H1 (cell line): ENCODE measurements around the gene PNCK. TPM values are rescaled to one million over a fixed set of nuclear protein-coding genes. Genes with fewer than 3 reads are reported as not detected.

Experiments used
- CTCF ChIA-PET: fragments of 300-600 bp; sonication (Branson Sonifier 250); formaldehyde crosslinking; loops from one replicate; lab custom pipeline; 2021; ENCODE audit not compliant: partially characterized antibody; lab: Charles Lee
- POLR2A ChIA-PET: fragments of 300-600 bp; sonication (Branson Sonifier 250); formaldehyde crosslinking; loops from one replicate; lab custom pipeline; 2021; ENCODE audit warnings: inconsistent platforms; ENCODE audit not compliant: partially characterized antibody; lab: Charles Lee
- DNase-seq, 2 experiments: peaks; one replicate each; pipeline versions ENCODE4 v3.0.0 to v3.0.0-alpha.2; 2010 to 2022; ENCODE audit warnings: low spot score in 2 of 2, low read depth in 1 of 2, mixed read lengths in 1 of 2
- FAIRE-seq: peaks from 2 replicates; lab custom pipeline; 2011; peaks lifted over from hg19 to GRCh38; lab: Jason Lieb, UNC
- H2AFZ ChIP-seq: 2 replicates; pipeline ENCODE4 v1.8.1; 2012; ENCODE audit warnings: low read length, inconsistent platforms
- H2AK5ac ChIP-seq: 2 replicates; pipeline ENCODE4 v1.6.1; 2013; ENCODE audit warnings: low read depth, low read length
- H2BK120ac ChIP-seq: replicated peaks from 2 replicates; pipeline ENCODE3; 2013; ENCODE audit warnings: low read depth, low read length, inconsistent platforms
- H2BK12ac ChIP-seq: 2 replicates; pipeline ENCODE4 v1.6.1; 2013; ENCODE audit warnings: low read depth, low read length
- H2BK15ac ChIP-seq: 2 replicates; pipeline ENCODE4 v1.6.1; 2013; ENCODE audit warnings: low read length
- H2BK20ac ChIP-seq: 2 replicates; pipeline ENCODE4 v1.6.1; 2013; ENCODE audit warnings: low read length
- H2BK5ac ChIP-seq: 2 replicates; pipeline ENCODE4 v1.6.1; 2013; ENCODE audit warnings: low read depth, low read length
- H3K14ac ChIP-seq: 2 replicates; pipeline ENCODE4 v1.6.1; 2013; ENCODE audit warnings: inconsistent platforms; ENCODE audit not compliant: insufficient read length
- H3K18ac ChIP-seq: 2 replicates; pipeline ENCODE4 v1.6.1; 2013; ENCODE audit warnings: low read length; ENCODE audit errors: extremely low read depth
- H3K23ac ChIP-seq: 2 replicates; pipeline ENCODE4 v1.6.1; 2013; ENCODE audit warnings: inconsistent platforms; ENCODE audit not compliant: insufficient read length
- H3K23me2 ChIP-seq: 2 replicates; pipeline ENCODE4 v1.6.1; 2013; ENCODE audit warnings: low read depth, low read length
- H3K27ac ChIP-seq: 2 replicates; pipeline ENCODE4 v1.6.1; 2011; ENCODE audit warnings: low read depth, low read length, inconsistent platforms
- H3K27me3 ChIP-seq, 4 experiments: replicated peaks in 1 of 4; 1 replicate in 1 of 4; 2 replicates in 3 of 4; pipeline versions ENCODE4 v1.6.1 to v1.8.1; 2011 to 2013; ENCODE audit warnings: low read length in 3 of 4, mild to moderate bottlenecking in 3 of 4, inconsistent platforms in 2 of 4, mixed read lengths in 2 of 4, moderate library complexity in 1 of 4; ENCODE audit not compliant: control insufficient read depth in 3 of 4, insufficient read depth in 3 of 4; ENCODE audit errors: extremely low read depth in 1 of 4
- H3K36me3 ChIP-seq, 4 experiments: 2 replicates each; pipeline versions ENCODE4 v1.6.1 to v1.8.1; 2011 to 2013; ENCODE audit warnings: mild to moderate bottlenecking in 4 of 4, low read length in 3 of 4, moderate library complexity in 2 of 4, control low read depth in 1 of 4, inconsistent platforms in 1 of 4; ENCODE audit not compliant: insufficient read depth in 4 of 4, control insufficient read depth in 2 of 4
- H3K4ac ChIP-seq: replicated peaks from 2 replicates; pipeline ENCODE3; 2013; ENCODE audit warnings: low read length, low read depth, mixed read lengths, inconsistent platforms; ENCODE audit not compliant: insufficient read length
- H3K4me1 ChIP-seq, 4 experiments: replicated peaks in 1 of 4; 1 replicate in 1 of 4; 2 replicates in 3 of 4; pipeline versions ENCODE4 v1.6.1 to v1.8.1; 2011 to 2013; ENCODE audit warnings: low read length in 3 of 4, inconsistent platforms in 2 of 4, mixed read lengths in 1 of 4; ENCODE audit not compliant: insufficient read depth in 4 of 4, control insufficient read depth in 3 of 4
- H3K4me2 ChIP-seq, 2 experiments: 2 replicates each; pipeline versions ENCODE4 v1.6.1 to v1.8.1; 2011 to 2013; ENCODE audit warnings: low read depth in 2 of 2, low read length in 2 of 2, control low read depth in 1 of 2, inconsistent platforms in 1 of 2, mild to moderate bottlenecking in 1 of 2; ENCODE audit not compliant: insufficient read depth in 1 of 2
- H3K4me3 ChIP-seq, 4 experiments: fragments of 200-600, 300-600 bp in 1 of 4; sonication (generic), shearing (Covaris generic), sonication (Bioruptor Twin) in 1 of 4; 2 replicates each; pipeline versions ENCODE4 v1.5.1 to v1.8.1; 2011 to 2016; ENCODE audit warnings: low read length in 4 of 4, low read depth in 3 of 4, control low read depth in 2 of 4, inconsistent platforms in 2 of 4, mild to moderate bottlenecking in 2 of 4, mixed read lengths in 1 of 4, moderate library complexity in 1 of 4; ENCODE audit not compliant: insufficient read depth in 2 of 4; ENCODE audit errors: extremely low read depth in 1 of 4
- H3K56ac ChIP-seq: replicated peaks from 2 replicates; pipeline ENCODE3; 2013; ENCODE audit warnings: low read depth, mild to moderate bottlenecking, mixed read lengths, low read length, inconsistent platforms; ENCODE audit not compliant: insufficient read length
- H3K79me1 ChIP-seq: 2 replicates; pipeline ENCODE4 v1.6.1; 2013; ENCODE audit warnings: low read depth, low read length, control low read depth
- H3K79me2 ChIP-seq, 2 experiments: 2 replicates each; pipeline versions ENCODE4 v1.6.1 to v1.8.1; 2012 to 2013; ENCODE audit warnings: low read length in 2 of 2, mild to moderate bottlenecking in 2 of 2, inconsistent platforms in 1 of 2; ENCODE audit not compliant: insufficient read depth in 2 of 2, control insufficient read depth in 1 of 2
- H3K9ac ChIP-seq, 4 experiments: replicated peaks in 1 of 4; 1 replicate in 1 of 4; 2 replicates in 3 of 4; pipeline versions ENCODE4 v1.6.1 to v1.8.1; 2011 to 2013; ENCODE audit warnings: low read depth in 3 of 4, low read length in 3 of 4, control low read depth in 2 of 4, mild to moderate bottlenecking in 2 of 4, moderate library complexity in 2 of 4, inconsistent platforms in 1 of 4; ENCODE audit errors: extremely low read depth in 1 of 4
- H3K9me3 ChIP-seq, 2 experiments: 2 replicates each; pipeline versions ENCODE4 v1.6.1 to v1.8.1; 2012 to 2013; ENCODE audit warnings: mild to moderate bottlenecking in 2 of 2, moderate library complexity in 2 of 2, control low read depth in 1 of 2, inconsistent platforms in 1 of 2, low read depth in 1 of 2, low read length in 1 of 2, mixed read lengths in 1 of 2; ENCODE audit not compliant: insufficient read depth in 2 of 2
- H4K20me1 ChIP-seq, 2 experiments: replicated peaks in 1 of 2; 2 replicates each; pipeline versions ENCODE3 to v1.8.1; 2011 to 2013; ENCODE audit warnings: inconsistent platforms in 2 of 2, low read length in 2 of 2, mild to moderate bottlenecking in 1 of 2; ENCODE audit not compliant: insufficient read depth in 2 of 2, control insufficient read depth in 1 of 2
- H4K5ac ChIP-seq: 2 replicates; pipeline ENCODE4 v1.6.1; 2013; ENCODE audit warnings: low read length, low read depth, mixed read lengths, inconsistent platforms; ENCODE audit not compliant: insufficient read length
- H4K8ac ChIP-seq: 2 replicates; pipeline ENCODE4 v1.8.0; 2013; ENCODE audit warnings: mild to moderate bottlenecking, moderate library complexity, low read length, inconsistent platforms; ENCODE audit not compliant: insufficient read depth; ENCODE audit errors: extremely low read depth
- H4K91ac ChIP-seq: replicated peaks from 2 replicates; pipeline ENCODE3; 2013; ENCODE audit warnings: low read length, mixed read lengths, inconsistent platforms; ENCODE audit not compliant: insufficient read length
- BACH1 ChIP-seq: IDR thresholded peaks from 2 replicates; pipeline ENCODE4 v1.6.1; 2012; ENCODE audit warnings: low read length, improper control_type of control experiment
- BRCA1 ChIP-seq: IDR thresholded peaks from 2 replicates; pipeline ENCODE4 v1.6.1; 2012; ENCODE audit warnings: low read depth, low read length, improper control_type of control experiment
- CBX8 ChIP-seq: fragments of 300-800, 300-1000 bp; sonication (generic); IDR thresholded peaks from 2 replicates; pipeline ENCODE4 v1.7.1; 2016; ENCODE audit warnings: low read depth, low read length, borderline replicate concordance
- CHD1 ChIP-seq: IDR thresholded peaks from 2 replicates; pipeline ENCODE4 v1.6.1; 2012; ENCODE audit warnings: low read depth, low read length, improper control_type of control experiment
- EGR1 ChIP-seq: IDR thresholded peaks from 2 replicates; pipeline ENCODE4 v1.6.1; 2011; ENCODE audit warnings: low read depth, low read length, borderline replicate concordance
- HDAC6 ChIP-seq: IDR thresholded peaks from one replicate; pipeline ENCODE4 v1.7.1; 2012; ENCODE audit warnings: low read depth, mild to moderate bottlenecking, inconsistent platforms, low read length, moderate library complexity
- JUN ChIP-seq: IDR thresholded peaks from 2 replicates; pipeline ENCODE4 v1.6.1; 2011; ENCODE audit warnings: low read depth, mild to moderate bottlenecking, improper control_type of control experiment, low read length
- KDM1A ChIP-seq: fragments of 200-600, 300-600 bp; sonication (generic); IDR thresholded peaks from 2 replicates; pipeline ENCODE4 v1.7.1; 2016; ENCODE audit warnings: mild to moderate bottlenecking, low read length, borderline replicate concordance
- NANOG ChIP-seq: IDR thresholded peaks from 2 replicates; pipeline ENCODE4 v1.6.1; 2011; ENCODE audit warnings: low read length, low read depth, mild to moderate bottlenecking, inconsistent platforms; ENCODE audit not compliant: insufficient read depth, poor library complexity, severe bottlenecking
- PHF8 ChIP-seq: fragments of 200-600 bp; sonication (generic); conservative IDR thresholded peaks from 2 replicates; pipeline ENCODE4 v1.7.1; 2012; ENCODE audit warnings: low read depth, mild to moderate bottlenecking, inconsistent platforms, low read length, moderate library complexity
- RXRA ChIP-seq: IDR thresholded peaks from 2 replicates; pipeline ENCODE4 v1.6.1; 2011; ENCODE audit warnings: low read depth, mild to moderate bottlenecking, low read length, moderate library complexity; ENCODE audit not compliant: insufficient read depth
- SIN3A ChIP-seq, 2 experiments: IDR thresholded peaks in 1 of 2; conservative IDR thresholded peaks in 1 of 2; 2 replicates each; pipeline ENCODE4 v1.6.1; 2011 to 2012; ENCODE audit warnings: low read length in 2 of 2, improper control_type of control experiment in 1 of 2, low read depth in 1 of 2, mild to moderate bottlenecking in 1 of 2
- SIX5 ChIP-seq: IDR thresholded peaks from 2 replicates; pipeline ENCODE4 v1.6.1; 2011; ENCODE audit warnings: mild to moderate bottlenecking, low read depth, low read length
- SP1 ChIP-seq: IDR thresholded peaks from 2 replicates; pipeline ENCODE4 v1.6.1; 2011; ENCODE audit warnings: low read depth, low read length
- TAF1 ChIP-seq: IDR thresholded peaks from 2 replicates; pipeline ENCODE4 v1.6.1; 2011; ENCODE audit warnings: mild to moderate bottlenecking, low read depth, low read length
- TBP ChIP-seq: IDR thresholded peaks from 2 replicates; pipeline ENCODE4 v1.6.1; 2011; ENCODE audit warnings: low read depth, low read length, improper control_type of control experiment
- WGBS, 2 experiments: shearing (Covaris generic) in 1 of 2; methylation state at CpG; one replicate each; pipeline versions ENCODE4 v1.1.6 to v1.1.7; 2013 to 2015; ENCODE audit warnings: low lambda C conversion rate in 2 of 2, mixed read lengths in 2 of 2, inconsistent platforms in 1 of 2, low coverage in 1 of 2, missing lambda C conversion rate in 1 of 2; ENCODE audit not compliant: insufficient replicate concordance in 2 of 2, insufficient coverage in 1 of 2, insufficient read length in 1 of 2; ENCODE audit errors: extremely low coverage in 1 of 2, missing lambda C conversion rate in 1 of 2; 5-methylcytosine and 5-hydroxymethylcytosine counted together
- polyA plus RNA-seq, 7 experiments: library from polyadenylated mRNA; depleted of rRNA in 3 of 7; stranded (reverse) in 5 of 7; unstranded in 2 of 7; fragments of >200 nt in 5 of 7; fragments of 200-250 nt in 2 of 7; gene quantifications; 1 replicate in 5 of 7; 2 replicates in 1 of 7; 4 replicates in 1 of 7; pipeline versions ENCODE4 v1.2.1 to v1.2.3, GENCODE V29; 2011 to 2013; ENCODE audit warnings: missing spikeins in 2 of 7, mixed read lengths in 2 of 7
- total RNA-seq: library from RNA; stranded (reverse); fragmentation: NEBNext Ultra II Directional; extraction: Animal tissue kit (Norgen Biotek cat#: 25700); gene quantifications from 2 replicates; pipeline ENCODE4 v1.2.1, GENCODE V29; 2021

PNCK gene
- total and polyA plus RNA-seq, 2 of the 8 experiments (the other 6 are each of a cell fraction or from before 2014, with no cell fraction given) = 6.2 to 6.3 TPM

DNA sequence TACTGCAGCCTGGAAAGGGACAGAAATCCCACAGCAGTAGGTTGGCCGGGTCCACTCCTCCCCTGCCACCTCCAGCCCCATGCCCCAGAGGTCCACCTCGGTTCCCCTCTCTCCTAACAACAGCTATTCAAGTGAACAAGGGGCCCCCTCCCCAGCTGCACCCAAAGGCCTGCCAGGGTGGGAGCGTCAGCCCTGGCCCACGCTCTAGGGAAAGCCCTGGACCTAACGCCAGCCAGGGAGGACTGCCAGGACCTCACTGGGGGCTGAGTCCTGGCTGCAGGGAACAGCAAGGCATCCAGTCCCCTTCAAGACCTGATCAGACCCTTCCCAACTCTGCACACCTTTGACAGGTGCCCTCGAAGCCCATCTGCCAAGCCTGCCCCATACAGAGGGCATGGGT, 27.4 kb upstream of the PNCK start:
- no peak overlapping the region for H3K4me2 ChIP-seq
- H3K4me3 ChIP-seq = no peak overlapping the region
- H3K23ac ChIP-seq = no peak overlapping the region
- H3K4me1 ChIP-seq = no peaks in the 10 kb centered on the region
- H2BK20ac ChIP-seq = no peak overlapping the region
- FAIRE-seq (no peak), DNase-seq (no peak)
- no peaks in the 10 kb centered on the region for H4K20me1 ChIP-seq
- no peak overlapping the region for H2BK120ac ChIP-seq
- H2AK5ac ChIP-seq = no peak overlapping the region
- WGBS, 2 experiments = 100% methylated on average over 1 of the region's 6 CpGs; no CpG with 5 or more reads in 1 of the 2 experiments
- H3K14ac ChIP-seq = no peak overlapping the region
- POLR2A ChIA-PET = interaction anchor here (0.9 kb wide), 1 partner anchor 13 kb away, joined by 4 read pairs; no protein-coding TSS in a partner anchor
- no peak overlapping the region for H3K27ac ChIP-seq
- H2BK15ac ChIP-seq = no peak overlapping the region
- H3K9me3 ChIP-seq = no peaks in the 10 kb centered on the region
- H4K91ac ChIP-seq = no peak overlapping the region
- no peak overlapping the region for H3K56ac ChIP-seq
- H3K4ac ChIP-seq = no peak overlapping the region
- no peak overlapping the region for H3K18ac ChIP-seq
- no peak overlapping the region for H2AFZ ChIP-seq
- H2BK12ac ChIP-seq = no peak overlapping the region
- H3K79me1 ChIP-seq = no peaks in the 10 kb centered on the region
- H3K27me3 ChIP-seq = no peaks in the 10 kb centered on the region
- peaks cover 0 to 28% (median 5%) of the 10 kb centered on the region in 4 experiments; a peak in 6 of 8 replicates for H3K36me3 ChIP-seq
- no peak overlapping the region for H4K5ac ChIP-seq
- H4K8ac ChIP-seq = no peak overlapping the region
- H3K23me2 ChIP-seq = no peaks in the 10 kb centered on the region
- no peak overlapping the region for H3K9ac ChIP-seq
- H2BK5ac ChIP-seq = no peak overlapping the region
- no peaks in the 10 kb centered on the region for H3K79me2 ChIP-seq
- CTCF ChIA-PET = no interaction called here
- TF ChIP-seq SP1 = no peak
- TF ChIP-seq SIX5 = no peak
- TF ChIP-seq BACH1 = no peak
- TF ChIP-seq NANOG = no peak
- no peak for TF ChIP-seq HDAC6
- TF ChIP-seq TAF1 = no peak
- no peak for TF ChIP-seq CBX8
- TF ChIP-seq KDM1A = no peak
- TF ChIP-seq CHD1 = no peak
- TF ChIP-seq JUN = no peak
- TF ChIP-seq EGR1 = no peak
- no peak for TF ChIP-seq PHF8
- TF ChIP-seq RXRA = no peak
- TF ChIP-seq TBP = no peak
- TF ChIP-seq SIN3A (conservative IDR thresholded peaks at IDR 0.05 in 1 of 2, IDR thresholded peaks at IDR 0.05 in 1 of 2; ENCODE audit: low read depth in 1 of 2, low read length in 2 of 2) = no peak
- TF ChIP-seq BRCA1 = no peak
